Parathyroid adenoma (tissue), 2 donors: ENCODE data around the gene KTI12.

Source experiments
- H2AFZ ChIP-seq: fragments of 300-600 bp; sonication (generic); one replicate; pipeline ENCODE4 v1.7.0; 2017; ENCODE audit warnings: antibody characterized with exemption, mild to moderate bottlenecking
- H3K27ac ChIP-seq: fragments of 300-600 bp; sonication (generic); one replicate; pipeline ENCODE4 v1.7.0; 2017
- H3K27me3 ChIP-seq: fragments of 300-600 bp; sonication (generic); one replicate; pipeline ENCODE4 v1.7.0; 2017; ENCODE audit warnings: low read length; ENCODE audit not compliant: control insufficient read depth, insufficient read depth
- H3K36me3 ChIP-seq: fragments of 300-600 bp; sonication (generic); one replicate; pipeline ENCODE4 v1.7.0; 2017; ENCODE audit warnings: low read length; ENCODE audit not compliant: control insufficient read depth, insufficient read depth
- H3K4me1 ChIP-seq: fragments of 300-600 bp; sonication (generic); one replicate; pipeline ENCODE4 v1.7.0; 2017; ENCODE audit warnings: control low read depth
- H3K4me2 ChIP-seq: fragments of 300-600 bp; sonication (generic); one replicate; pipeline ENCODE4 v1.7.0; 2017; ENCODE audit warnings: low read length
- H3K4me3 ChIP-seq: fragments of 300-600 bp; sonication (generic); one replicate; pipeline ENCODE4 v1.7.0; 2017; ENCODE audit warnings: low read depth, low read length
- H3K79me2 ChIP-seq: fragments of 300-600 bp; sonication (generic); one replicate; pipeline ENCODE4 v1.7.0; 2017; ENCODE audit warnings: control low read depth
- H3K9ac ChIP-seq: fragments of 300-600 bp; sonication (generic); one replicate; pipeline ENCODE4 v1.7.0; 2017; ENCODE audit warnings: mild to moderate bottlenecking
- H3K9me3 ChIP-seq: fragments of 300-600 bp; sonication (generic); one replicate; pipeline ENCODE4 v1.7.0; 2017; ENCODE audit warnings: low read length; ENCODE audit not compliant: control insufficient read depth
- CTCF ChIP-seq: fragments of 300-600 bp; sonication (generic); IDR thresholded peaks from one replicate; pipeline ENCODE4 v1.7.0; 2017; ENCODE audit warnings: antibody characterized with exemption, mild to moderate bottlenecking
- donor health status: primary hyperparathyroidism.

The KTI12 gene

GRCh38 chr1:51990478-51990965, 43.1 kb downstream of the KTI12 start, which contains the start of gene RAB3B:
Gene RAB3B (minus strand): TSS chr1:51990700. CDS start chr1:51977117, 13,583 bp downstream.
- Histone ChIP-seq H3K4me3 (peak within 1 kb of the TSS; percentile 46), H2AFZ (peak within 1 kb of the TSS; percentile 52), H3K27me3 (no peaks in the 10 kb centered on the region), H3K9ac (no peak within 1 kb of the TSS), H3K4me2 (peak within 1 kb of the TSS; percentile 75), H3K27ac (no peak within 1 kb of the TSS), H3K79me2 (no peaks in the 10 kb centered on the region), H3K9me3 (no peaks in the 10 kb centered on the region), H3K36me3 (no peaks in the 10 kb centered on the region), H3K4me1 (no peaks in the 10 kb centered on the region)
- no peak for TF ChIP-seq CTCF

GRCh38 chr1:51989582-51990477, 43.8 kb downstream of the KTI12 start:
- Histone ChIP-seq H3K4me3 (peak overlapping the region; percentile 46), H3K9me3 (no peaks in the 10 kb centered on the region), H3K9ac (no peak overlapping the region), H3K4me2 (peak overlapping the region; percentile 75), H3K27me3 (no peaks in the 10 kb centered on the region), H3K79me2 (no peaks in the 10 kb centered on the region), H3K4me1 (no peaks in the 10 kb centered on the region), H2AFZ (peak overlapping the region; percentile 52), H3K27ac (no peak overlapping the region), H3K36me3 (no peaks in the 10 kb centered on the region)
- TF ChIP-seq CTCF, result no peak

GRCh38 chr1:51988254-51988653, 45.4 kb downstream of the KTI12 start:
- Histone ChIP-seq H3K9ac (no peak overlapping the region), H2AFZ (no peak overlapping the region)
- TF ChIP-seq CTCF, result no peak

GRCh38 chr1:51986718-51987117, 46.9 kb downstream of the KTI12 start:
- Histone ChIP-seq H3K4me1 (no peaks in the 10 kb centered on the region), H3K27me3 (no peaks in the 10 kb centered on the region), H2AFZ (no peak overlapping the region), H3K36me3 (no peaks in the 10 kb centered on the region), H3K9me3 (no peaks in the 10 kb centered on the region), H3K4me2 (peak overlapping the region; percentile 44), H3K4me3 (no peak overlapping the region), H3K79me2 (no peaks in the 10 kb centered on the region), H3K27ac (no peak overlapping the region), H3K9ac (no peak overlapping the region)
- no peak for TF ChIP-seq CTCF

More at GRCh38 chr1:51988254-51988653, 45.4 kb downstream of the KTI12 start:
- Histone ChIP-seq H3K36me3 (no peaks in the 10 kb centered on the region), H3K4me3 (no peak overlapping the region), H3K4me1 (no peaks in the 10 kb centered on the region), H3K9me3 (no peaks in the 10 kb centered on the region), H3K27me3 (no peaks in the 10 kb centered on the region), H3K79me2 (no peaks in the 10 kb centered on the region), H3K4me2 (no peak overlapping the region), H3K27ac (no peak overlapping the region)
